Fibroblast of gingiva (primary cell): ENCODE results near the gene SRRM2.
"Not testable (repeated sequence)": the region's sequence is repeated elsewhere in the genome, so short reads cannot be mapped to it uniquely, and the experiment has no call there.

Experiments used
- DNase-seq: peaks from one replicate; pipeline ENCODE4 v3.0.0-alpha.2; 2011; ENCODE audit warnings: low read depth

SRRM2 gene

GRCh38 chr16:2715064-2715463 is 37.4 kb upstream of the SRRM2 start:
- DNase-seq: no peak

GRCh38 chr16:2715519-2715918 is 36.9 kb upstream of the SRRM2 start:
- DNase-seq: no peak

- DNase-seq: no peak
These were observed 36.2 kb upstream of the SRRM2 start for GRCh38 chr16:2715966-2716885.

- DNase-seq: no peak
These were observed 35.5 kb upstream of the SRRM2 start for GRCh38 chr16:2716948-2717347.

- no peak for DNase-seq
These were observed 34.8 kb upstream of the SRRM2 start for GRCh38 chr16:2717383-2718263.

- DNase-seq: no peak
These were observed 32.9 kb upstream of the SRRM2 start for GRCh38 chr16:2719328-2720063.

- no peak for DNase-seq
These were observed 32.4 kb upstream of the SRRM2 start, which contains the start of gene PRSS27 for GRCh38 chr16:2720064-2720457. PRSS27 (minus strand) TSS chr16:2720224; CDS start chr16:2720160, 64 bp downstream.

- DNase-seq: peak; percentile 81
These were observed 31.5 kb upstream of the SRRM2 start for GRCh38 chr16:2720719-2721633.

- not testable (repeated sequence) for DNase-seq
These were observed 30.7 kb upstream of the SRRM2 start for GRCh38 chr16:2721634-2722173.

- DNase-seq: no peak
These were observed 28.3 kb upstream of the SRRM2 start for GRCh38 chr16:2724088-2724676.

GRCh38 chr16:2724816-2725348 is 27.6 kb upstream of the SRRM2 start:
- DNase-seq: no peak

- DNase-seq: no peak
These were observed 25.5 kb upstream of the SRRM2 start for GRCh38 chr16:2726923-2727322.

- DNase-seq: no peak
These were observed 24.4 kb upstream of the SRRM2 start for GRCh38 chr16:2728034-2728433.

- DNase-seq: no peak
These were observed 17.5 kb upstream of the SRRM2 start for GRCh38 chr16:2734844-2735515.

GRCh38 chr16:2736476-2737237 is 15.8 kb upstream of the SRRM2 start:
- no peak for DNase-seq

- no peak for DNase-seq
These were observed 15.2 kb upstream of the SRRM2 start for GRCh38 chr16:2737238-2737605.

GRCh38 chr16:2737895-2738418 is 14.5 kb upstream of the SRRM2 start:
- no peak for DNase-seq

GRCh38 chr16:2738615-2739014 is 13.8 kb upstream of the SRRM2 start:
- no peak for DNase-seq
